ENCODE results near the gene WFDC1.

WFDC1 gene, protein sequence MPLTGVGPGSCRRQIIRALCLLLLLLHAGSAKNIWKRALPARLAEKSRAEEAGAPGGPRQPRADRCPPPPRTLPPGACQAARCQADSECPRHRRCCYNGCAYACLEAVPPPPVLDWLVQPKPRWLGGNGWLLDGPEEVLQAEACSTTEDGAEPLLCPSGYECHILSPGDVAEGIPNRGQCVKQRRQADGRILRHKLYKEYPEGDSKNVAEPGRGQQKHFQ

GRCh38 chr16:84294531-84295142, at the start of gene WFDC1:
TSS of gene WFDC1 (plus strand) at chr16:84294878. CDS start at chr16:84294972, 94 bp downstream.
- DNase-seq (ENCODE audit: low read depth in 1 of 2, low spot score in 1 of 2) = no peak

GRCh38 chr16:84245956-84246678, 48.6 kb upstream of the WFDC1 start:
- DNase-seq (ENCODE audit: low read depth in 1 of 2, low spot score in 1 of 2) = no peak

DNA sequence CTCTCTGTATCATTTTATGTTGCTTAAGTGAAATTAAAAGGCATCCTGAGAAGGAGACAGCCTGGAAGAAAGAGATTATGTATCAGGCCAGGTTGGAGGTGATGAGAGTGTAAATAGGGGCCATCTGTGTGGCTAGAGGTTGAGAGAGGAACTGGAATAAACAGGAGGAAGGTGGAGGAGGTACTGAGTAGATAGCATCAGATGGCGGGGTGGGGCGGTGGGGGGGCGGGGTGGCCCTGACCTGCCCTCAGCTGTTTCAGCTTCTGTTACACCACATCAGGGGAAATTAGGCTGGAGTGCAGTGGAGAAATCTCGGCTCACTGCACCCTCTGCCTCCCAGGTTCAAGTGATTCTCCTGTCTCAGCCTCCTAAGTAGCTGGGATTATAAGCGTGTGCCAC, 48.0 kb upstream of the WFDC1 start:
- DNase-seq (ENCODE audit: low read depth in 1 of 2, low spot score in 1 of 2) = no peak

GRCh38 chr16:84247331-84247730, 47.3 kb upstream of the WFDC1 start:
- no peak for DNase-seq (ENCODE audit: low read depth in 1 of 2, low spot score in 1 of 2)

GRCh38 chr16:84247844-84248243, 46.8 kb upstream of the WFDC1 start:
- no peak for DNase-seq (ENCODE audit: low read depth in 1 of 2, low spot score in 1 of 2)

DNA sequence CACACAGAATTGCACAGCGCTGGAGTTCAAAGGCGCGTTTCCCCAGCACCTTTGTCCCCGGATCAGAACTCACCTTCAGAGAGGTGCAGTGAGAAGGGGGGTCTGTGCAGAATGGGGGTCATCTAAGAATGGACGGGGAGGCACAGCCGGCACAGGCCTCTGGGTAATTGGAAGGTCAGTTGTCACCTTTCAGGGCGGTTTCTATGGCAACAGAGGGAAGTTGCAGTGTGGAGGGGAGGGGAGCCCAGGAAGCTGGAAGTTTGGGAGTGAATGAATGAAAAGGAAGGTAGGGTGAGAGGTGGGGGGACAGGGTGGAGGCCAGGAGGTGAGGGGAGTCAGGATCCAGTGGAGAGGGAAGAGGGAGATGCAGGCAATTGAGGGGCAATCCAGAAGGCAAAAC, 42.5 kb upstream of the WFDC1 start:
- no peak for DNase-seq (ENCODE audit: low read depth in 1 of 2, low spot score in 1 of 2)

GRCh38 chr16:84253173-84253572, 41.5 kb upstream of the WFDC1 start:
- no peak for DNase-seq (ENCODE audit: low read depth in 1 of 2, low spot score in 1 of 2)

GRCh38 chr16:84254062-84254461, 40.6 kb upstream of the WFDC1 start:
- no peak for DNase-seq (ENCODE audit: low read depth in 1 of 2, low spot score in 1 of 2)

- DNase-seq (ENCODE audit: low read depth in 1 of 2, low spot score in 1 of 2) = no peak
Observed at GRCh38 chr16:84255050-84255810, 39.4 kb upstream of the WFDC1 start.

- DNase-seq (ENCODE audit: low read depth in 1 of 2, low spot score in 1 of 2) = no peak
Observed at GRCh38 chr16:84258266-84258665, 36.4 kb upstream of the WFDC1 start.

DNA sequence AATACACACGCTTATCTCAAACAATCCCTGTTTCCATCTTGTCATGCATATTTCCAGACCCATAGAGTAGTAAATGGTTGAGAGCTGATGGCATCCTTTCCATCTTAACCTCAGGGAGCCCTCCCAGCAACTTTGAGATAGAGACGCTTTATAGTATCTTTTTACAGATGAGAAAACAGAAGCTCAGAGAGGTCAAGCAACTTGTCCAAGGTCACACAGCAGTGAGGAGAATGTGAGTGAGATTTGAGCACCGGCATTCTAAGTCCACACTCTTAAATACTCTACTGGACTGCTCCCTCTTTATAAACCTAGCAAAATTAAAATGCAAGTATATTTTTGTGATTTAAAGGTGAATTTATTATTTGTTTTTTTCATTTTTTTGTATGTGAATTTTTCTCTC, 35.0 kb upstream of the WFDC1 start:
- DNase-seq (ENCODE audit: low read depth in 1 of 2, low spot score in 1 of 2) = no peak

DNA sequence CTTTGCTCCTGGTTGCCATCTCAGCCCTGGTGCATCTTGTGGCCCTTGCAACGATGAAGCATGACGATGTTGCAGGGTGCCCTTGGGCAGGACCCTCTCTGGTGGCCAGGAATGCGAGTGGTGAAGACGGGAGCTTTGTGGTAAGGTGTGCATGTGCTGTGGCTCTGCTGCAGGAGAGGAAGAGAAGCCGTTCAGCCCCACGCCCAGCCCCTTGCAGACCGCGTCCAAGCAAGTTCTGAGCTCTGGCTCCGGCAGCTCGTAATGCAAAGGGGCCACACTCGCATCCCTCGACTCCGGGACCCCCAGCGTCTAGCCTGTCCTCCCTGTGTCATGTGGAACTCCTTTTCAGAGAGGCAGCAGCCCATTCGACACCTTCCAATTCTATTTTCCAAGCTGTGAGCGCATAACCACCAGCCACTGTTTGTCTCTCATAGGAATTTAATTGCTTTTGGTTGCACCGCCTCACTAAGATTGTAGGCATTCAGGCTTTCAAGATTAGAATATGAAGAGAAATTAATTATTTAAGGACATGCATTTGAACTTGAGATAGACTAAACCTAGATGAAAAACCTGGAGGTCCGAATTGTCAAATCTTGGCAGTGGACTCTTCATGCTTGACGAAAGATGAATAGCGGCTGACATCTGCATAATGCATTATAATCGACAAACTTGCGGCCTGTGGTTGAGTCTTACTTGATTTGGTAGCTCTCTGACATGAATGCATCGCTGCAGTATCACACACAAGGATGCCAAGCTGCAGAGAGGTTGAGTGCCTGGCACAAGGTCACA, 33.7 kb upstream of the WFDC1 start:
- DNase-seq (ENCODE audit: low read depth in 1 of 2, low spot score in 1 of 2) = no peak

- DNase-seq (ENCODE audit: low read depth in 1 of 2, low spot score in 1 of 2) = no peak
Observed at GRCh38 chr16:84262031-84262430, 32.6 kb upstream of the WFDC1 start.

GRCh38 chr16:84262939-84263338, 31.7 kb upstream of the WFDC1 start:
- DNase-seq (ENCODE audit: low read depth in 1 of 2, low spot score in 1 of 2) = no peak

GRCh38 chr16:84266451-84266850, 28.2 kb upstream of the WFDC1 start:
- DNase-seq (ENCODE audit: low read depth in 1 of 2, low spot score in 1 of 2) = no peak

- no peak for DNase-seq (ENCODE audit: low read depth in 1 of 2, low spot score in 1 of 2)
Observed at GRCh38 chr16:84267380-84267779, 27.3 kb upstream of the WFDC1 start.

GRCh38 chr16:84268291-84269040, 26.2 kb upstream of the WFDC1 start:
- DNase-seq (ENCODE audit: low read depth in 1 of 2, low spot score in 1 of 2) = no peak

GRCh38 chr16:84270071-84270470, 24.6 kb upstream of the WFDC1 start:
- DNase-seq (ENCODE audit: low read depth in 1 of 2, low spot score in 1 of 2) = no peak

DNA sequence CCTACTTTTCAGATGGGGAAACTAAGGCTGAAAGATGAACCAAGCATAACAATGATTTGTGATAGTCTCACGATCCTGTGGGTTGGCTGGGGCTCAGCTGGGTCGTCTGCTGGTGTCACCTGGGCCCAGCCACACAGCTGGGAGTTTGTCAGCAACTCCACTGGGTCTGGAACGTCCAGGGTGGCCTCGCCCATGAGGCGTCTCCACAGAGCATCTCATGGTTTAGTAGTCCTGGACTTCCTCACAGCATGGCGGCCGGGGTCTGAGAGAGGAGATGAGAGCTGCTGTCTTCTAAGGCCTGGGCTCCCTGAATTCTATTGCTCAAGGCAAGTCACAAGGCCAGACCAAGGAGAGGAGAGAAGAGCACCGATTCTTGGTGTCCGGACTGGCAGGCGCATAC, 24.1 kb upstream of the WFDC1 start:
- no peak for DNase-seq (ENCODE audit: low read depth in 1 of 2, low spot score in 1 of 2)

DNA sequence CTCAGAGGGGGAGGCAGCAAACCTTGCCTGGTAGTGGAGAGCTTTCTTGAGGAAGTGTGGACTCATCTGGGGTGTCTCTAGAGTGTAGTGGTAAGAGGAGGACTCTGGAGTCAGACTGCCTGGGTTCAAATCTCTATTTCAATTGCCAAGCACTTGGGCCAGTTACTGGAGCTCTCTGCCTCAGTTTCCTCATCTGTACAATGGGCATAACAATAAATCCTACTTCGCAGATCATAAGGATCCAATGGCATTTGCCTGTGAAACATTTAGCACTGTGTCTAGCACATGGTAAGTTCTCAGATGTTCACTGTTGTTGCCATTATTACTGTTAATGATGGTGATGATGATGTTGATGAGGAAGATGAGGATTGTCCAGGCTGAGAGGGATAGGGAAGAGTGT, 23.6 kb upstream of the WFDC1 start:
- no peak for DNase-seq (ENCODE audit: low read depth in 1 of 2, low spot score in 1 of 2)

Data from activated CD4-positive, alpha-beta T cell treated with anti-CD3 and anti-CD28 coated beads, Interleukin-2, amount 50 U/mL, for 24 hours (primary cell).